ENCODE results near the gene TRMT44.
"Not testable (repeated sequence)": the region's sequence is repeated elsewhere in the genome, so short reads cannot be mapped to it uniquely, and the experiment has no call there.

TRMT44 gene

DNA sequence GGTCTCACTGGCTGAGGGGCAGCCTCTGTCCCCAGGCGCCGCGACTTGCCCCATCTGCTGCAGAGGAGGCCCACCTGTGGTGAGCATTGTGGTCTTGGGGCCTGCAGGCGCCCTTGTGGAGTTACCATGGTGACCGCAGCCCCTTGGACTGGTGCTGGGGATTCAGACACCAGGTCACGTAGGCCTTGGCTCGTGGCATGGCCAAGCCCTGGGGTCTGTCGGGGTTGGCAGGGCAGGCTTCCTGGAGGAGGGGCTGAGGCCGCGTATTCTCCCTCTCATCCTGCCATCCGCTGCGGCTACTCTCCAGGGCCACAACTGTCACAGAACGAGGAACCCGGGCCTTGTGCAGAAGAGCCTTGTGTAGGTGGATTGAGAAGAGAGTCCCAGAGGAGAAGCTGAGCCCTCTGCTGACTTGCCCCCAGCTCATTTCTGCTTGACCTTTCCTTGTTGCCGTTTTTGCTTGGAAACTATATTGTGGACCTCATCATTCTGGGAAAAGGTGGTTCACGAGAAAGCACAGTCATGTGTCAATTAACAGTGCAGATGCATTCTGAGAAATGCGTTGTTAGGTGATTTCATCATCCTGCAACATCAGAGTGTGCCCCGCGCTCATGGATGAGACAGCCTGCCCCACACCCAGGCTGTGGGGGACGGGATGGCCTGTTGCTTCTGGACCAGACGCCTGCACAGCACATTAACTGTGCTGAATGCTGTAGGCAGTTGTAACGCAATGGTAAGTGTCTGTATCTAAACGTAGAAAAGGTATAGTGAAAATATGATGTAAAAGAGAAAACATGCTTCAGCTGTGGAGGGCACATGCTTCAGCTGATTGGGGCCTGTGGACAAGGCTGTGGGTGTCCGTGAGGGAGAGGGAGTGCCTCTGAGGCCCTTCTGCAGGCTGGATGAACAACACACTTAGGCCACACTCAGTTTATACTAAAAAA lies 38.5 kb downstream of the TRMT44 start:
- Mint-ChIP-seq H3K27me3 (no peaks in the 10 kb centered on the region), H3K27ac (peak overlapping the region; percentile 63), H3K9me3 (no peaks in the 10 kb centered on the region), H3K4me1 (no peaks in the 10 kb centered on the region), H3K36me3 (peaks cover 2% of the 10 kb centered on the region), H3K4me3 (no peak overlapping the region)

DNA sequence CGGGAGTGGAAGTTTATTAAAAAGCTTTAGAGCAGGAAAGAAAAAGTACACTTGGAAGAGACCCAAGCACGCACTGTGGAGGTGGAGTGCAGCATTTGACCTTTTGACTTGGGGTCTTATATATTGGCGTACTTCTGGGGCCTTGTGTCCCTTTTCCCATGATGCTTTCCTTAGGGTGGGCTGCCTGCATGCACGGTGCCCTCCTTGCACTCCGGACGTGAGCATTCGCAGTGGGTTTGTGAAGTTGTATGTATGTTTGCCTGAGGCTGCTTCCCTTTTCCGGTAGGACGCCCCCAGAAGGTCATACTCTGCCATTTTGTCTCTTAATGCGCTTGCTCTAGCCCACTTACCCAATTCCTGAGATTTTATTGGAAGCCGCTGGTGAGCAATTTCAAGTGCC lies 39.6 kb downstream of the TRMT44 start:
- H3K27ac Mint-ChIP-seq = no peak overlapping the region
- H3K36me3 Mint-ChIP-seq = peaks cover 2% of the 10 kb centered on the region
- no peaks in the 10 kb centered on the region for H3K4me1 Mint-ChIP-seq
- no peaks in the 10 kb centered on the region for H3K27me3 Mint-ChIP-seq
- no peaks in the 10 kb centered on the region for H3K9me3 Mint-ChIP-seq
- H3K4me3 Mint-ChIP-seq = no peak overlapping the region

DNA sequence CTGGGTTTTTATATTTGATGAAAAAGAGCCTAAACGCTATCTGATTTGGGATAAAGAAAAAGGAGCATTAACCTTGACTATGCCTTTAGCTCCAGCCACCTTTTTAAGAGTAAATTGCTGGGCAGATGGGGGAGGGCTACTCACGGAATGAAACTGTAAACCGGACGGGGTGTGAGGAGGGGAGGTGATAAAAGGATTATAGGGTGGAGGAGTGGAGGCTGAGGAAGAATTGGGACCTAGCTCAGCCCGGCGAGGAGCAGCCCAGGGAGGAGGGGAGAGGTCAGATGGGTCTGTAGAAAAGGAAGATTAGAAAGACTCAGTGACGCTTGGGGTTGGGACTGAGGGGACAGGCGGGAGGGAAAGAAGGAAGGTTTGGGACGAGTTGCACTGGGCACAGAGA lies 46.1 kb downstream of the TRMT44 start:
- not testable (repeated sequence) for H3K36me3 Mint-ChIP-seq, H3K27me3 Mint-ChIP-seq, H3K4me1 Mint-ChIP-seq, H3K9me3 Mint-ChIP-seq, H3K27ac Mint-ChIP-seq, H3K4me3 Mint-ChIP-seq

DNA sequence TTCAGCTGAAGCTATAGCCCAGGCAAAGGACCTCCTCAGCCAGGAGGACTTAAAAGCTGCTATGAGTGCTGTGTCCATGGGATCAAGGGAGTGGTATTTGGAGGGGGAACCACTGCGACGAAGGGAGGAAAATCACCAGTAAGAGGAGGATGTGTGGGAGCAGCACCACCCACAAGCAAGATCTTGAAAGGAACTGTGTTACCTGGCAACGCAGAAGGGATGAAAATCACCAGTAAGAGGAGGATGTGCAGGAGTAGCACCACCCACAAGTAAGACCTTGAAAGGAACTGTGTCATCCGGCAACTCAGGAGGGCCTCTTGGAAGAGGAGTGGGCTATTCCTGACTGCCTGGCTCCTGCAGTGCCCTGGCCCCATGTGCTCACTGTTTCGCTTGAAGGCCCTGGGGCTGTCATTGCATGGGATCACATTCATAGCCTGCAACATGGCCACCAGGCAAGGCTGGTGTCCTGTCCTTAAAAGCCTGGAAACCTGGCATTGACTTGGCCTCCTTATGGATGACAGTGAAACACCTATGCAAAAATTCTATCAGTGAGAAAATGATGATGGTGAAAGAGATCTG lies 48.3 kb downstream of the TRMT44 start:
- peaks cover 11% of the 10 kb centered on the region for H3K36me3 Mint-ChIP-seq
- H3K27ac Mint-ChIP-seq = no peak overlapping the region
- H3K4me3 Mint-ChIP-seq = no peak overlapping the region
- H3K9me3 Mint-ChIP-seq = no peaks in the 10 kb centered on the region
- no peaks in the 10 kb centered on the region for H3K4me1 Mint-ChIP-seq
- no peaks in the 10 kb centered on the region for H3K27me3 Mint-ChIP-seq

DNA sequence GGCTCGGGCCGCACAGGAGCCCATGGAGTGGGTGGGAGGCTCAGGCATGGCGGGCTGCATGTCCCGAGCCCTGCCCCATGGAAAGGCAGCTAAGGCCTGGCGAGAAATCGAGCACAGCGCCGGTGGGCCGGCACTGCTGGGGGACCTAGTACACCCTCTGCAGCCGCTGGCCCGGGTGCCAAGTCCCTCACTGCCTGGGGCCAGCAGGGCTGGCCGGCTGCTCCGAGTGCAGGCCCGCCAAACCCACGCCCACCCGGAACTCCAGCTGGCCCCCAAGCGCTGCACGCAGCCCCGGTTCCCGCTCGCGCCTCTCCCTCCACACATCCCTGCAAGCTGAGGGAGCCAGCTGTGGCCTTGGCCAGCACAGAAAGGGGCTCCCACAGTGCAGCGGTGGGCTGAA lies 50.9 kb downstream of the TRMT44 start:
- peaks cover 15% of the 10 kb centered on the region for H3K36me3 Mint-ChIP-seq
- H3K27ac Mint-ChIP-seq, H3K9me3 Mint-ChIP-seq: not testable (repeated sequence)

DNA sequence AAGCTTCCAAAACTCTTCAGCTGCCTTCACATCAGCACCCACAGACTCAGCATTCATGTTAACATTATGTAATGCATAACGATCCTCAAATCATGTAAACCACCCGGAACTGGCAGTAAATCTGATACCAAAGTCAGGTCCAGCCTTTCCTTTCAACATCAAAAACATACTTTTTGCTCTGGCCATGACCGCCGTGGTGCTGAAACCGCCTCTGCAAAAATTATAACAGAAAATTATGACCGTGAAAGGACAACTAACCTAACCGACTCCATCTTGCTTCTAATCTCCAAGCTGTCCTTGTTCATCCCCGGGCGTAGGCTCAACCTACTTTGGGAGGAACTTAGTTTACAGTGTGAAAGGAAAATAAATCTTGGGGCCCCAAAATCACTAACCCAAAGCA lies 51.6 kb downstream of the TRMT44 start:
- Mint-ChIP-seq H3K27me3 (no peaks in the 10 kb centered on the region), H3K36me3 (peaks cover 15% of the 10 kb centered on the region), H3K4me3 (no peak overlapping the region), H3K27ac (no peak overlapping the region), H3K4me1 (no peaks in the 10 kb centered on the region), H3K9me3 (no peaks in the 10 kb centered on the region)

More for the DNA sequence above, 50.9 kb downstream of the TRMT44 start:
- not testable (repeated sequence) for H3K4me1 Mint-ChIP-seq, H3K27me3 Mint-ChIP-seq, H3K4me3 Mint-ChIP-seq

DNA sequence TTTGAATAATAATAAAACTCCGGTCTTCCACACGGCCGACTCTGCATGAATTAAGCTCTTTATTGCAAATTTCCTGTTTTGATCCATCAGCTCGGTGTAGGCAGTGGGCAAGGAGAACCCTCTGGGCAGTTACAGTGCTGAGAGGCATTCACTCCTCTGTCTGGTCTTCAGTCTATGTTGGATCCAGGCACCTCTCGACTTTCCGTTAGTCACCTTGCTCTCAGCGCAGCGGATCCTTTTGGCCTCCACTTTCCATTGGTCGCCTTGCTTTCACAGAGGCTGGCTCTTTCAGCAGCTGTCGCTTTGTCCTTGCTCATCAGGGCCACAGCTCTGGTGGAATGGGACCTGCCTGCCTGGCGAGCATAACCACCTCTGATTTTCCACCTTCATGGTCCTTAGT lies 52.9 kb downstream of the TRMT44 start:
- no peak overlapping the region for H3K27ac Mint-ChIP-seq
- peaks cover 7% of the 10 kb centered on the region for H3K9me3 Mint-ChIP-seq
- H3K4me3 Mint-ChIP-seq = no peak overlapping the region
- H3K36me3 Mint-ChIP-seq = peaks cover 15% of the 10 kb centered on the region
- no peaks in the 10 kb centered on the region for H3K4me1 Mint-ChIP-seq
- no peaks in the 10 kb centered on the region for H3K27me3 Mint-ChIP-seq

DNA sequence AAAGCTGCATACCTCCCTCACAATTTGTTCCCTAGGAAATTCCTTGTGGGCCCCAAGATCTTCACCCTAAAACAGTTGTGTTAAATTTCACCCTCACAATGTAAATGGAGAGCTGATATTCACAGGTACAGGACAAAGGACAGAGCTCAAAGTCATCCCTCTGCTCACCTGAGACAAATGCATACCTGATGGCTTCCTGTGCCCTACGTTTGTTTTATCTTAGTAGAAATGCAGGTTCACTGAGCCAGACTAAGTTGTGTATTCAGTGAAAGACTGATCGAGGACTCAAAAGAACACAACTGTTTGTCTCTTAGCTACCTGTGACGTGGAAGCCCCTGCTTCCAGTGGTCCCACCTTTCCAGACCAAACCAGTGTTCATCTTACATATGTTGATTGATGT lies 53.6 kb downstream of the TRMT44 start:
- H3K27ac Mint-ChIP-seq = no peak overlapping the region
- no peak overlapping the region for H3K4me3 Mint-ChIP-seq
- no peaks in the 10 kb centered on the region for H3K4me1 Mint-ChIP-seq
- peaks cover 13% of the 10 kb centered on the region for H3K36me3 Mint-ChIP-seq
- no peaks in the 10 kb centered on the region for H3K27me3 Mint-ChIP-seq
- peaks cover 7% of the 10 kb centered on the region for H3K9me3 Mint-ChIP-seq

DNA sequence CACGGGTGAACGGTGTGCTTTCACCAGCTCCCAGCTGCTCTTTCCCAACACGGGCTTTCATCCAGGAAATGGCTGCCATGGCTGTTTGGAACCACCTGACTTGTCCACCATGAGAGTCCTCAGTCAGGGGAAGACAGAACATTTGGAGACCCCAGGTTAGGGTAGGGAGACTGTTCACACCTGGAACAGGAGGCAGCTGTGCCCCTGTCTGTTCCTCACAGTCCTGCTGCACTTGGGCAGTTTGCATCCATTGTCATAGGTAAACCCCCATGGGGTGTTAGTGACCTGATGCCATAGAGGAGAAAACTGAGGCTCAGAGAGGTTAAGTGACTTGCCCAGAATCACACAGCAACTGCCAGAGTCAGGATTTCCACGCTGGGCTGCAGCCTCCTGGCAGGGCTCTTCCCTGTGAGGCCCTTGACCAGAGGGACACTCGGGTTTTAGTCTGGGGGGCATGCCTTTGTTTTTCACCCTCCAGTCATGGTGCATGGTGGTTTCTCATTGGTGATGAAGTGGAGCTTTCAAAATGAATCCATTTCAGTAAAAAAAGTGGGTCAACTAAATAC lies 54.5 kb downstream of the TRMT44 start:
- Mint-ChIP-seq H3K4me3 (no peak overlapping the region), H3K27me3 (no peaks in the 10 kb centered on the region), H3K9me3 (peaks cover 7% of the 10 kb centered on the region), H3K36me3 (peaks cover 12% of the 10 kb centered on the region), H3K4me1 (no peaks in the 10 kb centered on the region), H3K27ac (no peak overlapping the region)

DNA sequence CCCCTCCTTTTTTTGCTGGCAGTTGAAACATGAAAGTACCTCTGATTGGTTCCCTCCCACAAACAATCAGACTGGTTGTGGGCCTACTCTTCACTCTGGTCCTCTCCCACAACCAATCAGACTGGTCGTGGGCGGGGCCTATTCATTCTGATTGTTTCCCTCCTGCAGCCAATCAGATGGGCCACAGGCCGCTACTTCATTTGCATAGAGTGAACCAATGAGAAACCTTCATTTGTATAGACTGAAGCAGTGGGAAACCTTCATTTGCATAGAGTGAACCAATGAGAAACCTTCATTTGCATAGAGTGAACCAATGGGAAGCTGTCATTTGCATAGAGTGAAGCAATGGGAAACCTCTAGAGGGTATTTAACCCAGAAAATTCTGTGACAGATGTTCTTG lies 55.2 kb downstream of the TRMT44 start:
- H3K4me3 Mint-ChIP-seq = no peak overlapping the region
- peaks cover 8% of the 10 kb centered on the region for H3K36me3 Mint-ChIP-seq
- no peaks in the 10 kb centered on the region for H3K4me1 Mint-ChIP-seq
- no peaks in the 10 kb centered on the region for H3K27me3 Mint-ChIP-seq
- no peak overlapping the region for H3K27ac Mint-ChIP-seq
- H3K9me3 Mint-ChIP-seq = peaks cover 7% of the 10 kb centered on the region

DNA sequence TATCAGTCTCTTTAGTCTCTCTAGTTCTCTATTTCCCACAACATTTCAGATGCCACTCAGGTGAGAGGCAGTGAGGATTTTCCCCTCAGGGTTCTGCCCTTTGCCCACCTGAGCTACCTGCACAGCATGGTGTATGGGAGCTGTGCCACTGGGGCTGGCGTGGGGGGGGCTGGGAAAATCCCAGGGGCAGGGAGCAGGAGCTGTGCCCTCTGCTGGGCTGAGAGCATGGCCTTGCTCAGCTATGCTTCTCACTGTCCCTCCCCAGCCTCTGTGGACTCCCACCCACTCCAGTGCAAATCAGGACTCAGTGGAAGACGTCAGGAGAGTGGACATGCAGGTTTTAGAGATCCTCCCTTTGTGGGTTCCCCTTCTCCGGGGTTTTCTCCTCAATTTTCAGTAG lies 57.2 kb downstream of the TRMT44 start:
- Mint-ChIP-seq H3K27ac (no peak overlapping the region), H3K4me3 (no peak overlapping the region), H3K4me1 (no peaks in the 10 kb centered on the region), H3K9me3 (peaks cover 7% of the 10 kb centered on the region), H3K27me3 (no peaks in the 10 kb centered on the region), H3K36me3 (peaks cover 8% of the 10 kb centered on the region)

DNA sequence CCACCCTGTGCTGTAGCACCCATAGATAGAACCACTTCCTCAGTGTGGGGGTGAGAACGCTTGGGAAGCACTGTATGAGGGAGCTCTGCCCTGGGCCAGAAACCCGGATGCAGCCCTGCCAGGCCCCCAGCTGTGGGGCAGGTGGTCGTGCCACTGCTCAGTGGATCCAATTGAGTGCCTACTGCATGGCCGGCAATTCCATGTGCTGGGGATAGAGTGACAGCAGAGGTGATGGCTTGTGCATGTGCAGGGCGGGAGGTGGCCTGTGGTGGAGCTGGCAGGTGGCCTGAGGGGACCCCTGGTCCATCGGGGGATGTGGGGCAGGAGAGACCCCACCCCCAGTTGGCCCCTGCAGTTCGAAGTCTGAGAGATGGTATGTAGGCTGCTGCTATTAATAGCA lies 60.4 kb downstream of the TRMT44 start:
- peaks cover 2% of the 10 kb centered on the region for H3K36me3 Mint-ChIP-seq
- H3K27me3 Mint-ChIP-seq = no peaks in the 10 kb centered on the region
- H3K4me3 Mint-ChIP-seq = no peak overlapping the region
- no peaks in the 10 kb centered on the region for H3K4me1 Mint-ChIP-seq
- no peak overlapping the region for H3K27ac Mint-ChIP-seq
- H3K9me3 Mint-ChIP-seq = peaks cover 7% of the 10 kb centered on the region

DNA sequence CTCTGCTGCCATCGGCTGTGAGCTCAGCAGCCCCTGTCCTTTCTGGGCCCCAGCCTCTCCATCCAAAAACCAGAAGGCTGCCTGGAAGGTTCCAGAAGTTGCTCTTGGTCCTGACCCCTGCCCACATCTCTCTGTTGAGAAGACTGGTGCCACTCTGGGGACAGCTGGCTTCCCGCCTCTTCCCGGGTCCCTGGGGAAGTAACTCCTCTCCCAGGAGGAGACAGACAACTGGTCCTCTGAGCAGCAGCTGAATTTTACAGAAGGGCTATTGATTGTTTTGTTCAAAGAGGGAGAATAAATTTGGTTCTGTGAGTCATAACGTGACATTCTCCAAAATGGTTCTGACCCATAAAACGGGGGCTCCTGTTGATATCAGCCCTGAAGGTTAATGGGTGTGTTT lies 61.2 kb downstream of the TRMT44 start:
- no peaks in the 10 kb centered on the region for H3K27me3 Mint-ChIP-seq
- no peak overlapping the region for H3K4me3 Mint-ChIP-seq
- peaks cover 7% of the 10 kb centered on the region for H3K9me3 Mint-ChIP-seq
- H3K36me3 Mint-ChIP-seq = peaks cover 2% of the 10 kb centered on the region
- H3K27ac Mint-ChIP-seq = no peak overlapping the region
- no peaks in the 10 kb centered on the region for H3K4me1 Mint-ChIP-seq

DNA sequence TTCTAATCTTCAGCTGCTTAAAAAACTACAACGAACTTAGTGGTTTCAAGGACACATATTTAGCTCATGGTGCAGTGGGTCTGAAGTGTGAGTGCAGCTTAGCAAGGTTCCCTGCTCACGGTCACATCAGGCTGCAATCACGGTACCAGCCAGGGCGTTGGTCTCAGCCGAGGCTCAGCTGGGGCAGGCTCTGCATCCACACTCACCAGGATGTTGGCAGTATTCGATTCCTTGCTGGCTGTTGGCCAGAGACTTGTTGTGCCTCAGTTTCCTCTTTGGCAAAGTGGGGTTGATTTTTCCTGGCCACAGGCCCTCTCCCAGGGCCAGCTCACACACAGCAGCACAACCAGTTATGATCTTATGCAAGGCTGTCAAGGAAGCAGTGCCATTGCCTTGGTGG lies 61.8 kb downstream of the TRMT44 start:
- H3K4me1 Mint-ChIP-seq = no peaks in the 10 kb centered on the region
- H3K4me3 Mint-ChIP-seq = no peak overlapping the region
- H3K9me3 Mint-ChIP-seq = peaks cover 7% of the 10 kb centered on the region

DNA sequence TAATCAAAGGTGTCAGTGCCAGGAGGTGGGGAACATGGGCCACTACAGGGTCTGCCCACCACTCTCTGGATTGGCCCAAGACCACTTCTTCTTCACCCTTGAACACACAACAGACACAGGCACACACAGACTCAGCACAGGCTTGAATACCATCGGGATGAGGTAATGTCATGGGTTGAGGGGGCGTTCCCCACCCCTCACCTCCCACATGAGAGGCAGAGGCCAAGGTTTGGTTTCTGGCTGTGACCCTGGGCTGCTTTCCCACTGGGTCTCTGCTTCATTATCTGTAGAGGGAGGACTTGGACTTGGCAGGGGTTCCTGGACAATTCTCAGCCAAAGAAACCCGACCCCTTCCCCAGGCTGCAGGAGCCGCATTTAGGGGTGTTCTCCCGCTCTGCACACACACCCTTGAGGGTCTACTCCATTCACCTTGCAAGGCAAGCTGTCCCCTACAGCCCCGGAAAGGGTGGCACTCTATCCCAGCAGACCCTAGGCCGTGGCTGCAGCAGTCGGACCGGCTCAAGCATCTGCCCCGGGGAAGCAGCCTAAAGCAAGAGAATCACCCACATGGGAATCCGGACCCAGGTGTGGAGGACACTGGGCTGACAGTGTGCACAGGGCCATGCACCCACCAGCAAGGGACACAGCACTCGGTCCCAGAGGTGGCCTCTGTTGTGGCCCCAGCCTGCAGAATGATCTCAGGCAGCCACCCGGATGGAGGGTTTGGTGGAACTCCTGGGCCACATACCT lies 62.4 kb downstream of the TRMT44 start:
- H3K27ac Mint-ChIP-seq = no peak overlapping the region
- no peaks in the 10 kb centered on the region for H3K4me1 Mint-ChIP-seq
- H3K9me3 Mint-ChIP-seq = peaks cover 2% of the 10 kb centered on the region
- no peaks in the 10 kb centered on the region for H3K27me3 Mint-ChIP-seq
- H3K36me3 Mint-ChIP-seq = no peaks in the 10 kb centered on the region
- H3K4me3 Mint-ChIP-seq = no peak overlapping the region

More for the DNA sequence above, 61.8 kb downstream of the TRMT44 start:
- Mint-ChIP-seq H3K36me3 (peaks cover 2% of the 10 kb centered on the region), H3K27ac (no peak overlapping the region), H3K27me3 (no peaks in the 10 kb centered on the region)

DNA sequence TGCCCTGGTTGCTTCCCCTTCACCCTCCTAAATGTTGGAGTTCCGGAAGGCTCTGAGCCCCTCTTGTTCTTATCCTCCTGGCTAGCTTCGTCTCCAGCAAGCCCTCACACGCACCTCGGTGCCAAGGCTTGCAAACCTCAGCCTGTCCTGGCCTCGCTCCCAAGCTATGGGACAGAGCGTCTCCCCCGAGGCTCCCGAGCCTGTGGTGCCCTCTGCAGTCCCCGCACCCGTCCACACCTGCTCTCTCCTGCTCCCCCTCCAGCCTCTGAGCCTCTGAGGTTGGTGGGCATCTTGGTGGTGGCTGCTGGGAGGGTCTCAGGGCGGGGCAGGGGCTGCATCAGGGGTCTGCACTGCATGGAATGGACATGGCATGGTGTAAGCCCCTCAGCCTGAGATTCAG lies 63.2 kb downstream of the TRMT44 start:
- Mint-ChIP-seq H3K4me1 (no peaks in the 10 kb centered on the region), H3K27me3 (no peaks in the 10 kb centered on the region), H3K27ac (no peak overlapping the region), H3K36me3 (no peaks in the 10 kb centered on the region), H3K4me3 (no peak overlapping the region), H3K9me3 (no peaks in the 10 kb centered on the region)

All from activated naive CD4-positive, alpha-beta T cell treated with anti-CD3 and anti-CD28 coated beads, Interleukin-2, amount 50 U/mL, for 24 hours (primary cell).